HG02943 (cell line): ENCODE results near the gene RALY.

Source experiments
- ATAC-seq: cut with Tn5 transposase; IDR thresholded peaks from one replicate; pipeline ENCODE4 v1.9.1; 2021; ENCODE audit warnings: mild to moderate bottlenecking, low read depth, moderate library complexity; ENCODE audit not compliant: unreplicated experiment

Gene RALY

DNA sequence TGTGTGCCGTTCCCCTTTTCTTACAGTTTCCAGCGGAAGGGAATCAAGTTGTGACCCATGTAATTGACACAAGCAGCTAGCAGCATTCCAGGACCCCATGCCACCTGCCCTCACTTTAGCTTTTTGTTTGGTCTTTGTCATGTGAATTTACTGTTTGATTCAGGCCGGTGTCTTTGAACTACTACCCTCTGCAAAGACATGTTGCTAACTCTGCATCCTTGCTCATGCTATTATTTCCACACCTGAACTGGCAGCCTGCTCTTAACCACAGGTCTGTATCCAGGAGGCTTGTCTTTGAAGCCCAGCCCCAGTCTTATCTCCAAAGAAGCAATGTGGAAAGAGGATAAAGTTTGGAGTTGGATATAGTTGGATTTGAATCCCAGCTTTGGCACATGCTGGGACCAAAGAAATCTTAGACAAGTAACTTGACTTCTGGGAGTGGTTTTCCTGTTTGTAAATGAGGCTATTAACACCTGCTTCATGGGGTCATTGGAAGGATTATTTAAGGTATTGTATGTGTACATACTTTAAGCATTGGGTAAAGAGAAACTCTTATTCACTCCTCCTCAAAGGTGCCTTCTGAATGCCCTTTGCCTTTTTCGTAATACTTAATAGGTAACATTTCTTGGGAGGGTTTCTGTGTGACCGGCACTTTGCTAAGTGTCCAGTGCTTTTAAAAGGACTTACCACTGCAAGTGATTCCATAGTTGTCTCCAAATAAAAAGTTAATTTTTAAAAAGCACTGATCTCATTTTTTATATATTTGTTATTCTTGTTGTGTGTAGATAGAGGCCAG, 52.4 kb downstream of the RALY start:
- no peak for ATAC-seq

DNA sequence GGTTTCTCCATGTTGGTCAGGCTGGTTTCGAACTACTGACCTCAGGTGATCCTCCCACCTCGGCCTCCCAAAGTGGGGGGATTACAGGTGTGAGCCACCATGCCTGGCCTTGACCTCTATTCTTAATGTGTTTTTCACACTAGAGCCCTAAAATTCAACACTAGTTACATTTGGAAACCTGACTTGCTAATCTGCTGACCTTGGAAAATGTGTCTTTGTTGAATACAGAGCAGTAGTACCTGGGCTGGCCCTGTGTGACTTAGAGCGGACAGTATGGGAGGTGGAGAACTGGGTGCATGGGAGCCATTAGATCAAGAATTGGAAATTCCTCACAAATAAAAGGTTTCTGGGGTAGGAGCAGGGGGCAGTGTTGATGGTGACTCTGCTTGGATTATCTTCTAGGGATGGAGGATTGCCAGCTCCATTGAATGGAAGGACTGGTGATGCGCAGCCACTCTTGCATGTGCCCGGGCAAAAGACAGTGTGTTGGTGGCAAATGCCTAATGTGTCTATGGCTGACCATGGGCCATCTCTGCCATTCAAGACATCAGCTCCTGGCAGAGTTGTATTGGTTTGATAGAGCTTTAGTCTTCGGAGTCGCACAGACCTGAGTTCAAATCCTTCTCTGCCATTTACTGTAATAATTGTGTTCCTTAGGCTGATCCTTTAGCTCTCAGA, 53.4 kb downstream of the RALY start:
- ATAC-seq: no peak

DNA sequence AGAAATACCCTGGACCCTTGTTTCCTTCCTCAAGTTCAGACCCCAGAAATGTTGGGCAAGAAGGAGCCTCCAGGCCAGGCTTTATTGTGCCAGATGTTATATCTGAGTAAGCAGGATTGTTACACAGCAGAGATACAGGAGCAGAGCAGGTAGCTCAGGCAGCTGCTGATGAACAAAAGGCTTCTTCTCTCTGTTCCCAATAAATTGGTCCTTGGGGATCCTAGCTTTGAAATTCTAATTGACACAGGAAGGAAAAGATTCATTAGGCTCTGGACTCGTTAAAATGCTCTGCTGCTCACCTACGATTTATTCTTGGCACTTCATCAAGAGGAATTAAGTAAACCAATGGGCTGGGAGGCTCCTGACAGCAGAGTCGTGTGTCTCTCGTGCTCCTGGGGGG, 54.2 kb downstream of the RALY start:
- ATAC-seq: no peak

GRCh38 chr20:34049389-34049788, 55.7 kb downstream of the RALY start:
- ATAC-seq: no peak

DNA sequence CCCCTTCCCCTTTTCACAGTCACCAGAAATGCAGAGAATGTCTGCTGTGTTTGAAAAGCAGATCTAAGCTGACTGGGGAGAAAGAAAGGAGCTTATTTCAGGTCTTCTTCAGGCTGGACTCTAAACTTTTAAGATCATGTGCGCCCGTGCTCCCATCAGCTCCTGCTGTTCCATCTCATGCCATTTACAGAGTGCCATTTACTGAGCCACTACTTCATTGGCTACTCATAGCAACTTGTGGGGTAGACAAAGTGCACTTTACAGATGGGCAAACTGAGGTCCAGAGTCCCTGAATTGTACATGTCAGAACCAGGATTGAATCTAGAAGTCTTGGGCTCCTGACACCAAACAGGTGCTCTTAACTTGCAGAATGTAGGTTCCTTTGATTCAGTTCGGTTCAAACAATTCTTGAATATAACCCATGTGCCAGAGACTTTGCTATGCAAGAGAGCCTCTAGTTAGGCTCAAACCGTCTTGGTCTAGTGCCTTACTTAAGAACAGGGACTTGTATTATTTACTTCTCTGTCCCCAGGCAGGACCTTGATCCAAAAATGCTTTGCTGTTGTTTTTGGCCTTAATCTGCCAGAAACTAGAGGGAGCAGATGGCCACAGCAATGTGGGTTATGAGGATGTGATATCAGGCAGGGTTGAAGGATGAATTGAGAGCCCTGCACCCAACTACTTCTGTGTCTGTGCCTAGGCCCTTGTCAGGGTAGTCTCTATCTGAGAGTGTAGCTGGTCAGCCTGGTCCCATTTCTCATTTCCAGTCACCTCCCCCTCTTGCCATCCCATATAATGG, 56.4 kb downstream of the RALY start:
- ATAC-seq: no peak

DNA sequence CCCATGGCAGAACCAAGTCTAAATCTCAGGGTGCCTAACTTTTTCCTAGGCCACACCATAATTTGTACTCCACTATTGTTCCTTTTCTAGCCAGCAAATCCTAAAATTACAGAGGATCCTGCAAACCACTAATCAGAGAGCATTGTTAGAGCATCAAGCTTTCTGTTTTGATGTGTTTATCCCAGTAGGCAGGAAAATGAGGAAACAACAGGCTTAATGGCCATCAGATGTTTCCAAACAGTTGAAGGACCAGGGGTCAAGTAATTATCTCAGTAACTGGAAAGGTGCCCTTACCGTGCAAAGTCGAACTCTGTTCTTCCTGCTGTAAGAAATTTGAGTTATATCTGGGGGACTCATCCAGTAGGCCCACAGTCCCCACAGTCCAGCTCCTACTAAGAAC, 58.7 kb downstream of the RALY start:
- no peak for ATAC-seq

DNA sequence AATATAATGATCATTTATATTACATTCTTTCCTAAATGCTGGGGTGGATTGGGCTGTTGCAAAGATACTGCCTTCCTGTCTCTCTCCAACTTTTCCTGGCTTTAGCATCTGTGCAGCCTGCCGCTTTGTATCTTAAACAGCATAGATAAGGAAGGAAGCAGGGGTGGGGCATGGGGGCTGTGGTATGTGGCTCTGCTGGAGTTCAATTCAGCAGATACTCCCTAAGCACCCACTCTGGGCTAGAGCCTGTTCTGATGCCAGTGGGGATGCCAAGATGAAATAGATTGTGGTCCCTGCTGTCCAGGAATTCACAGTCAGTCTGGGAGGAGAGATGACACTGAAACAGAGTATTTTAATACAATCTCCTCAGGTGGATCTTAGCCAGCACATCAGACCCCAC, 61.6 kb downstream of the RALY start:
- no peak for ATAC-seq

- ATAC-seq: no peak
These were observed 65.1 kb downstream of the RALY start for GRCh38 chr20:34058831-34059230.

- no peak for ATAC-seq
These were observed 67.3 kb downstream of the RALY start for GRCh38 chr20:34060970-34061369.

DNA sequence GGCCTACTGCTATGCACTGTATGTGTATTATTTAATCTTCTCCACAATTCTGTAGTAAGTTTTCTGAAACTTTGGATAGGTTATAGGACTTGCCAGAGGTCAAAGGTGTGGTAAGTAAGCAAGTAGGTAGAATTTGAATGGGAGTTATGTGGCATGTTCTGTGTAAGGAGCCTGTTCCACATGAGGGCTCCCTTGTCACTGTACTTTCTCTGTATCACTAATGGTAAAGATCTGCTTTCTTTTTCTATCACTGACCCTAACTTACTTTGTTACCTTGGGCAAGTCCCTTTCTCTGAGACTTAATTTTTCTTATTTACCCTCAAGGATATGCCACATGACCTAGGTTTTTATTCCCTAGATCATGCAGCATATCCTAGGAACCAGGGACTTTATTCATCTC, 68.0 kb downstream of the RALY start:
- no peak for ATAC-seq

DNA sequence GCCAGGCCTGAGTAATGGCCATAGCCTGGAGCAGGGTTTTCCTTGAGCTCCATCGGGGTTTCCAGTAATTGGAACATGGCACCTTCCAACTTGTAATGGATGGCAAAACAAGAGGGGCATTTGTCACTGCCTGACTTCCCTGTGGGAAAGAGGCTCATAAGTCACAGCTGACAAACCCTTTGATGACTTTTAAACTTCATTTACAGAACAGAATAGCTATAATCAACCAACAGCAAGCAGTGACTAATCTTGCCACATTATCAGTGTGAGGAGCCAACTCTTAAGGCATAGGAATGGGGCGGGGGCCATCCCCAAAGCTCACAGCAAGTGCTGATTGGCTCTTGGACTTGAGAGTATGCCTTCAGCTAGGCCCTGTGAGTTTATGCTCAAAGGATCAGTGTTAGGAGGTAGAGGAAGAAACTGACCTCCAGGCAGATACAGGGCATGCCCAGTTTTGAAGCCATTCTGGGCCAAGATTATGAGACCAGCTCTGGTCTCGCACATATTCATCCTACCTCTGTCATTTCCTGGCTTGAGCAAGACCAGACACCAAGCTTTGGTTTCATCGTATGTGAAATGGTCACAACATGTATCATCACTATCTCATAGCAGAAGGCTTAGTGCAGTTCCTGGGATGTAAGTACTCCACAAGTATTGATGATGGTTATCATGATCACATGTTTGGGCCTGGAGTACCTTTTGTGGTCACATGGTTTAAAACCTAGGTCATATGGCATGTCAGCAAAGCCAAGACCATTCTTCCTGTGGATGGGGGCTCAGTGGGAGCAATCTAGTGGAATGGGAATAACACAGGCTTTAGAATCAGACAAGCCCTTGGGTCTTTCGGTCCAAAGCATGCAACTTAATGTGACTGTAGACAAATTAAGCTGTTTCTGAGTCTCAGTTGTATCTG, 69.1 kb downstream of the RALY start:
- no peak for ATAC-seq

DNA sequence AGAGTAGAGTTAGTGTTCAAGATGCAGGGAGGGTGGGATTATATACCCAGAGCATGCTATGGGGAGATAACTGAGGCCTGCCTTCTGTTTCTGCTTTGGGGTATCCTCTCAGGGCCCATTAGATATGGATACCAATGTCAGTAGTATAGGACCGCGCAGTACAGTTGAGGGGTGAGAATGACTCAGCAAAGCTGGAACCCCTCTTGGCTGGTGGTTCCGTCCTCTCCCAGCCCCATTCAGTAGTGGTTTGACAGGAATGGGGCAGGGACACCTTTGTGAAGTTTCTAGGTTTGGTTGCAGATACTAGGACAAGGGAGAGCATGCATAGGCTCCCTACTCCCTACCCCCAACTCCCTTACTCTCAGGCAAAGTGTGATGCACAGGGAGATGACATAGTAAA, 70.6 kb downstream of the RALY start:
- no peak for ATAC-seq

DNA sequence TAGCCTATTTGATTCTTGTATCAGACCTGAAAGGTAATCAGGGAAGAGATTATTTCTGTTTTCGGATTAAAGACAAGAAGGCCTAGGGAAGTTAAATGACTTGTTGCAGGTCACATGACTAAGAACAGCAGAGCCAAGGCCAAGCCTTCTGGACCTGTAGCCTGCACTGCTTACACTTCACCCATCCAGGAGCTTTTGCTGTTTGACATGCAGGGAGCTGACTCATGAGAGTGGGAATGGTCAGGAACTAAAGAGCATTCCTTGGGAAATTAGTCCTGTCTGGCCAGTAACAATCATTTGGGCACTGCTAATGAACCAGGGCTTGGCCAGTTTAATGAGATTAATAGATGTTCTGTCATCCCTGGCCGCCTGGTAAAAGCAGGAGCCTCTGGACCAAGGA, 71.5 kb downstream of the RALY start:
- no peak for ATAC-seq

DNA sequence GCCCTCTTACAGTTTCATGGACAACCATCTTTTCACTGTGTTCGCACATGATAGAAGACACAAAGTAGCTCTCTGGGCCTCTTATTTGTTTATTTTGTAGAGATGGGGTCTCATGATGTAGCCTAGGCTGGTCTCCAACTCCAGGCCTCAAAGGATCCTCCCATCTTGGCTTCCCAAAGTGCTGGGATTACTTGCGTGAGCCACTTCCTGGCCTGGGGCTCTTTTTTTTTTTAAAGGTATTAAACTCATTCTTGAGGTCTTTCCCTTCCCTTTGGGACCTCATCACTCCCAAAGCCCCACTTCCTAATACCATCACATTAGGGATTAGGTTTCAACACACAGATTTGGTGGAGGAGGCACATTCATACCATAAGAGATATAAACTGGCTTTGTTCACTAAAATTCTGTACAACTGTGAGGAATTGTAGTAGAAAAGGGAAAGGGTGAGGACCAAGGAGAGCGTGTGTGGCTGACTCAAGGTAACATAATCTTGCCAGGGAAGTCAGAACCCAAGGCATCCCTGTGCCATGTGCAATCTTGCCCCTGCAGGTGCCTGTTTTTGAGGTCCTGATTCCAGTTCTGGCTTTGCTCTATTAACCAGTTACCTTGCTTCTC, 72.9 kb downstream of the RALY start:
- ATAC-seq: no peak

GRCh38 chr20:34068001-34068400, 74.3 kb downstream of the RALY start:
- ATAC-seq: no peak

GRCh38 chr20:34069341-34070078, 75.8 kb downstream of the RALY start:
- ATAC-seq: no peak

- no peak for ATAC-seq
These were observed 76.3 kb downstream of the RALY start for GRCh38 chr20:34070079-34070439.

DNA sequence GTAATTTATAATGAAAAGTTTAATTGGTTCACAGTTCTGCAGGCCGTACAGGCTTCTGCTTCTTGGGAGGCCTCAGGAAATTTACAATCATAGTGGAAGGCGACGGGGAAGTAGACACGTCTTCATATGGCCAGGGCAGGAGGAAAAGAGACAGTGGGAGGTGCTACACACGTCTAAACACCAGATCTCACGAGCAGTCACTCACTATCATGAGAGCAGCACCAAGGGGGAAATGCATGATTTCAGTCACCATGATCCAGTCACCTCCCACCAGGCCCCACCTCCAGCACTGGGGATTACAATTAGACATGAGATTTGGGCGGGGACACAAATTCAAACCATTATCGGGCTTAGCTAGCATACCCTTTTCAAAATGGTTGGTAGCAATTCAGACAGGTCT, 77.1 kb downstream of the RALY start:
- ATAC-seq: no peak

DNA sequence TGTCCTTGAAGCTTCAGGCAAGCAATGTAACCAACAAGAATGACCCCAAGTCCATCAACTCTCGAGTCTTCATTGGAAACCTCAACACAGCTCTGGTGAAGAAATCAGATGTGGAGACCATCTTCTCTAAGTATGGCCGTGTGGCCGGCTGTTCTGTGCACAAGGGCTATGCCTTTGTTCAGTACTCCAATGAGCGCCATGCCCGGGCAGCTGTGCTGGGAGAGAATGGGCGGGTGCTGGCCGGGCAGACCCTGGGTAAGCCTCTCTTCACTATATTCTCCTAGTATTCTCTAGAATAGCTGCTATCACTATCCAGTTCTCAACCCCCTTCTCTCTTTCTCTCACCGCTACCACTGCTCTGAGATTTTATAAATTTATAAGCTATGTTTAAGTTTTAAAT, 78.4 kb downstream of the RALY start:
- no peak for ATAC-seq
